ENCODE results near the gene CFAP161.
"Not testable (repeated sequence)": the region's sequence is repeated elsewhere in the genome, so short reads cannot be mapped to it uniquely, and the experiment has no call there.

Gene CFAP161

GRCh38 chr15:81120069-81120468 lies 14.0 kb upstream of the CFAP161 start:
- no peak for TF ChIP-seq CTCF (IDR thresholded peaks at IDR 0.05; ENCODE audit: low read length)
- no peak for TF ChIP-seq EZH2 (IDR thresholded peaks at IDR 0.05; ENCODE audit: borderline replicate concordance, low read length)
- Histone ChIP-seq H3K4me1 (ENCODE audit: insufficient read depth, low read length, severe bottlenecking) (no peaks in the 10 kb centered on the region), H3K4me3 (ENCODE audit: low read depth, low read length, poor library complexity, severe bottlenecking) (no peak overlapping the region), H3K9ac (ENCODE audit: low read length) (no peak overlapping the region), H3F3A (ENCODE audit: insufficient read depth, low read length) (no peaks in the 10 kb centered on the region), H3K27ac (ENCODE audit: low read depth, low read length, poor library complexity, severe bottlenecking) (no peak overlapping the region), H3K4me2 (ENCODE audit: low read length) (no peak overlapping the region), H3K9me3 (ENCODE audit: low read length) (no peaks in the 10 kb centered on the region), H2AFZ (ENCODE audit: low read length) (no peak overlapping the region), H3K36me3 (ENCODE audit: insufficient read depth, low read length) (no peaks in the 10 kb centered on the region), H4K20me1 (ENCODE audit: insufficient read depth, low read length) (no peaks in the 10 kb centered on the region), H3K9me2 (ENCODE audit: low read depth, low read length) (no peaks in the 10 kb centered on the region), H3K27me3 (ENCODE audit: insufficient read depth, low read length) (no peaks in the 10 kb centered on the region), H3K79me2 (ENCODE audit: insufficient read depth, low read length) (no peaks in the 10 kb centered on the region)

- no peaks in the 10 kb centered on the region for H4K20me1 ChIP-seq (ENCODE audit: insufficient read depth, low read length)
- no peak overlapping the region for H3K4me2 ChIP-seq (ENCODE audit: low read length)
- H3K9ac ChIP-seq (ENCODE audit: low read length) = no peak overlapping the region
- H3K27ac ChIP-seq (ENCODE audit: low read depth, low read length, poor library complexity, severe bottlenecking) = no peak overlapping the region
- H3K79me2 ChIP-seq (ENCODE audit: insufficient read depth, low read length) = no peaks in the 10 kb centered on the region
- no peak overlapping the region for H2AFZ ChIP-seq (ENCODE audit: low read length)
- no peaks in the 10 kb centered on the region for H3K27me3 ChIP-seq (ENCODE audit: insufficient read depth, low read length)
- no peaks in the 10 kb centered on the region for H3K4me1 ChIP-seq (ENCODE audit: insufficient read depth, low read length, severe bottlenecking)
- H3K9me2 ChIP-seq (ENCODE audit: low read depth, low read length) = no peaks in the 10 kb centered on the region
- H3K9me3 ChIP-seq (ENCODE audit: low read length) = no peaks in the 10 kb centered on the region
- no peaks in the 10 kb centered on the region for H3F3A ChIP-seq (ENCODE audit: insufficient read depth, low read length)
- H3K4me3 ChIP-seq (ENCODE audit: low read depth, low read length, poor library complexity, severe bottlenecking) = no peak overlapping the region
- no peaks in the 10 kb centered on the region for H3K36me3 ChIP-seq (ENCODE audit: insufficient read depth, low read length)
- no peak for TF ChIP-seq CTCF (IDR thresholded peaks at IDR 0.05; ENCODE audit: low read length)
- no peak for TF ChIP-seq EZH2 (IDR thresholded peaks at IDR 0.05; ENCODE audit: borderline replicate concordance, low read length)
Measured at GRCh38 chr15:81126892-81127291, 7.2 kb upstream of the CFAP161 start.

DNA sequence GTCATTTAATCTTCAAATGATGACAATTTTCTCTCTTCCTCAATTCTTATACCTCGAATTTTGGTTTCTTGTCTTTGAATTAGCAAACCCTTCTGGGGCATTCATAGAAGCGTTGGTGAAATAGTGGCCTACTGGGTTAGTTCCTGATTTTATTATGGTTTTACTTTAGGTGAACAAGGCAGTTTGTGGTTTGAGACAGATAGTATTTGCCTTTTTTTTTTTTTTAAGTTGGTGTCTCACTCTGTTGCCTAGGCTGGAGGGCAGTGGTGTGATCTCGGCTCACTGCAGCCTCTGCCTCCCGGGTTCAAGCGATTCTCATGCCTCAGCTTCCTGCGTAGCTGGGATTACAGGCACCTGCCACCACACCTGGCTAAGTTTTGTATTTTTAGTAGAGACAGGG lies 7.4 kb downstream of the CFAP161 start:
- H3K4me3 ChIP-seq (ENCODE audit: low read depth, low read length, poor library complexity, severe bottlenecking); H3F3A ChIP-seq (ENCODE audit: insufficient read depth, low read length); H3K4me2 ChIP-seq (ENCODE audit: low read length); H3K36me3 ChIP-seq (ENCODE audit: insufficient read depth, low read length); H3K27me3 ChIP-seq (ENCODE audit: insufficient read depth, low read length); H3K9ac ChIP-seq (ENCODE audit: low read length); H4K20me1 ChIP-seq (ENCODE audit: insufficient read depth, low read length); H3K79me2 ChIP-seq (ENCODE audit: insufficient read depth, low read length); H3K27ac ChIP-seq (ENCODE audit: low read depth, low read length, poor library complexity, severe bottlenecking); H3K4me1 ChIP-seq (ENCODE audit: insufficient read depth, low read length, severe bottlenecking); H2AFZ ChIP-seq (ENCODE audit: low read length); H3K9me3 ChIP-seq (ENCODE audit: low read length); H3K9me2 ChIP-seq (ENCODE audit: low read depth, low read length): not testable (repeated sequence)

GRCh38 chr15:81146006-81146405 lies 11.9 kb downstream of the CFAP161 start:
- H3K9me3 ChIP-seq (ENCODE audit: low read length) = no peaks in the 10 kb centered on the region
- H3K27me3 ChIP-seq (ENCODE audit: insufficient read depth, low read length) = no peaks in the 10 kb centered on the region
- H4K20me1 ChIP-seq (ENCODE audit: insufficient read depth, low read length) = no peaks in the 10 kb centered on the region
- no peak overlapping the region for H3K4me2 ChIP-seq (ENCODE audit: low read length)
- H3K4me1 ChIP-seq (ENCODE audit: insufficient read depth, low read length, severe bottlenecking) = no peaks in the 10 kb centered on the region
- no peaks in the 10 kb centered on the region for H3F3A ChIP-seq (ENCODE audit: insufficient read depth, low read length)
- no peaks in the 10 kb centered on the region for H3K36me3 ChIP-seq (ENCODE audit: insufficient read depth, low read length)
- no peaks in the 10 kb centered on the region for H3K9me2 ChIP-seq (ENCODE audit: low read depth, low read length)
- H3K9ac ChIP-seq (ENCODE audit: low read length) = no peak overlapping the region
- H3K79me2 ChIP-seq (ENCODE audit: insufficient read depth, low read length) = no peaks in the 10 kb centered on the region
- no peak overlapping the region for H2AFZ ChIP-seq (ENCODE audit: low read length)
- H3K4me3 ChIP-seq (ENCODE audit: low read depth, low read length, poor library complexity, severe bottlenecking) = no peak overlapping the region
- no peak for TF ChIP-seq CTCF (IDR thresholded peaks at IDR 0.05; ENCODE audit: low read length)
- no peak for TF ChIP-seq EZH2 (IDR thresholded peaks at IDR 0.05; ENCODE audit: borderline replicate concordance, low read length)
- H3K27ac ChIP-seq (ENCODE audit: low read depth, low read length, poor library complexity, severe bottlenecking) = no peak overlapping the region

All from OCI-LY1 (cell line).